Transverse colon (tissue), 4 donors: ENCODE results near the gene KIF1A. TPM values are rescaled to one million over a fixed set of nuclear protein-coding genes. Genes with fewer than 3 reads are reported as not detected.

ENCODE experiments used
- DNase-seq: peaks from one replicate; pipeline ENCODE4 v3.0.0-alpha.2; 2019
- H3K27ac ChIP-seq, 4 donors: fragments of 200-600 bp; sonication (generic); 2 replicates each; pipeline ENCODE4 v1.5.1; 2016 to 2018; ENCODE audit warnings: inconsistent platforms in 4 of 4
- H3K27me3 ChIP-seq: fragments of 200-600 bp; sonication (generic); 2 replicates; pipeline ENCODE4 v1.5.1; 2017; ENCODE audit warnings: inconsistent platforms
- H3K36me3 ChIP-seq, 4 donors: fragments of 200-600 bp; sonication (generic); 2 replicates each; pipeline ENCODE4 v1.5.1; 2017 to 2019; ENCODE audit warnings: inconsistent platforms in 4 of 4
- H3K4me1 ChIP-seq, 4 donors: fragments of 200-600 bp; sonication (generic); 2 replicates each; pipeline ENCODE4 v1.5.1; 2017 to 2020; ENCODE audit warnings: inconsistent platforms in 4 of 4
- H3K4me3 ChIP-seq, 4 donors: fragments of 200-600 bp; sonication (generic); 1 replicate in 1 of 4; 2 replicates in 3 of 4; pipeline versions ENCODE4 v1.5.1 to v1.6.1; 2017 to 2019; ENCODE audit warnings: inconsistent platforms in 4 of 4
- H3K9me3 ChIP-seq, 2 donors: fragments of 200-600 bp; sonication (generic); 2 replicates each; pipeline ENCODE4 v1.5.1; 2017 to 2019; ENCODE audit warnings: inconsistent platforms in 2 of 2
- EP300 ChIP-seq: sonication (generic); formaldehyde crosslinking; IDR thresholded peaks from one replicate; pipeline ENCODE4 v1.6.1; 2017; ENCODE audit warnings: antibody characterized with exemption, low read depth
- POLR2A ChIP-seq: fragments of 450-650 bp; IDR thresholded peaks from one replicate; pipeline ENCODE4 v1.6.1; 2016; ENCODE audit warnings: antibody characterized with exemption, mild to moderate bottlenecking, moderate library complexity
- POLR2AphosphoS5 ChIP-seq, 3 donors: sonication (generic); formaldehyde crosslinking; IDR thresholded peaks; one replicate each; pipeline ENCODE4 v1.6.1; 2016; ENCODE audit warnings: antibody characterized with exemption in 3 of 3
- WGBS, 2 donors: methylation state at CpG; one replicate each; pipeline ENCODE4 v1.1.5; 2018; ENCODE audit warnings: low coverage in 1 of 2; 5-methylcytosine and 5-hydroxymethylcytosine counted together
- in situ Hi-C, 4 donors: fragments of 200-750 bp; cut with MboI; loops; one replicate each; pipeline versions ENCODE4 v1.15.0 to v1.15.1; 2017; ENCODE audit warnings: low sequenced_read_pairs in 3 of 4, low pct_ligation_motif_present in 1 of 4, low pct_unique_long_range_greater_than_20kb in 1 of 4
- intact Hi-C: fragments of 100-400 bp; cut with DNase I; formaldehyde crosslinking; loops from one replicate; pipeline ENCODE4 v1.15.1; 2023; ENCODE audit warnings: low total_unique reads
- total RNA-seq, 4 donors: library from RNA; depleted of rRNA; stranded (reverse); fragments of >200 nt; gene quantifications; one replicate each; pipeline ENCODE4 v1.1.0, GENCODE V29; 2016
- TF ChIP-seq, protein P1 (sequence below), 5 experiments: fragments of 200-600 bp in 3 of 5; fragments of 450-650 bp in 2 of 5; sonication (generic) in 3 of 5; IDR thresholded peaks; 1 replicate in 2 of 5; 2 replicates in 3 of 5; pipeline ENCODE4 v1.5.1; 2016 to 2017; ENCODE audit warnings: antibody characterized with exemption in 5 of 5, inconsistent platforms in 3 of 5, mild to moderate bottlenecking in 2 of 5, moderate library complexity in 1 of 5

Gene KIF1A
- total RNA-seq, 4 donors from 2014 or later: 0.40 to 3.4 (median 2.9) TPM

DNA sequence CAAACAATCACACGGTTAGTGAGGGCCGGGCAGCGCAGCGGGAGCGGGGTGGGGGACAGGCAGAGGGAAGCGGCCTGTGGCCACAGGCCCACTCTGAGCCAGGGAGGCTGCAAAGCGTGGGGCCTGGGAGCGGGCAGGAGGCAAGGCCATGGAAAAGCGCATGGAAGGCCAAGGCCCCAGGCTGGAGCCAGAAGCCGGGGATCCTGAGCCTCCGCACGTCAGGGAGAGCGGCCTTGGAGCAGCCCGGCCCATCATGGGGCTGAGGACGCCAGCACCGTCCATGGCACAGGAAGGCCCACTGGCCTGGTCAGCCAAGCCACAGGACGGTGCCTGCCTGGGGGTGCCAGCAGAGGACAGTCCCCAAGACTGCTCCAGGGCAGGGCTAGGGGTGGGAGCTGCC lies 85.3 kb downstream of the KIF1A start:
- H3K4me3 ChIP-seq: no peak overlapping the region
- no peaks in the 10 kb centered on the region for H3K9me3 ChIP-seq
- H3K27me3 ChIP-seq: peaks cover 26% of the 10 kb centered on the region
- no peaks in the 10 kb centered on the region for H3K4me1 ChIP-seq
- no peak overlapping the region for H3K27ac ChIP-seq
- 84 to 88% methylated on average over 5 to 17 of the region's 17 CpGs for WGBS, 2 donors
- intact Hi-C loops: no loop called here
- no peaks in the 10 kb centered on the region for H3K36me3 ChIP-seq
- in situ Hi-C loops: no loop called here
- DNase-seq: no peak
- TF ChIP-seq POLR2A (no peak), POLR2AphosphoS5 (IDR thresholded peaks at IDR 0.05) (no peak), EP300 (no peak)
- TF ChIP-seq, protein P1, sequence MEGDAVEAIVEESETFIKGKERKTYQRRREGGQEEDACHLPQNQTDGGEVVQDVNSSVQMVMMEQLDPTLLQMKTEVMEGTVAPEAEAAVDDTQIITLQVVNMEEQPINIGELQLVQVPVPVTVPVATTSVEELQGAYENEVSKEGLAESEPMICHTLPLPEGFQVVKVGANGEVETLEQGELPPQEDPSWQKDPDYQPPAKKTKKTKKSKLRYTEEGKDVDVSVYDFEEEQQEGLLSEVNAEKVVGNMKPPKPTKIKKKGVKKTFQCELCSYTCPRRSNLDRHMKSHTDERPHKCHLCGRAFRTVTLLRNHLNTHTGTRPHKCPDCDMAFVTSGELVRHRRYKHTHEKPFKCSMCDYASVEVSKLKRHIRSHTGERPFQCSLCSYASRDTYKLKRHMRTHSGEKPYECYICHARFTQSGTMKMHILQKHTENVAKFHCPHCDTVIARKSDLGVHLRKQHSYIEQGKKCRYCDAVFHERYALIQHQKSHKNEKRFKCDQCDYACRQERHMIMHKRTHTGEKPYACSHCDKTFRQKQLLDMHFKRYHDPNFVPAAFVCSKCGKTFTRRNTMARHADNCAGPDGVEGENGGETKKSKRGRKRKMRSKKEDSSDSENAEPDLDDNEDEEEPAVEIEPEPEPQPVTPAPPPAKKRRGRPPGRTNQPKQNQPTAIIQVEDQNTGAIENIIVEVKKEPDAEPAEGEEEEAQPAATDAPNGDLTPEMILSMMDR (IDR thresholded peaks at IDR 0.05): no peak

DNA sequence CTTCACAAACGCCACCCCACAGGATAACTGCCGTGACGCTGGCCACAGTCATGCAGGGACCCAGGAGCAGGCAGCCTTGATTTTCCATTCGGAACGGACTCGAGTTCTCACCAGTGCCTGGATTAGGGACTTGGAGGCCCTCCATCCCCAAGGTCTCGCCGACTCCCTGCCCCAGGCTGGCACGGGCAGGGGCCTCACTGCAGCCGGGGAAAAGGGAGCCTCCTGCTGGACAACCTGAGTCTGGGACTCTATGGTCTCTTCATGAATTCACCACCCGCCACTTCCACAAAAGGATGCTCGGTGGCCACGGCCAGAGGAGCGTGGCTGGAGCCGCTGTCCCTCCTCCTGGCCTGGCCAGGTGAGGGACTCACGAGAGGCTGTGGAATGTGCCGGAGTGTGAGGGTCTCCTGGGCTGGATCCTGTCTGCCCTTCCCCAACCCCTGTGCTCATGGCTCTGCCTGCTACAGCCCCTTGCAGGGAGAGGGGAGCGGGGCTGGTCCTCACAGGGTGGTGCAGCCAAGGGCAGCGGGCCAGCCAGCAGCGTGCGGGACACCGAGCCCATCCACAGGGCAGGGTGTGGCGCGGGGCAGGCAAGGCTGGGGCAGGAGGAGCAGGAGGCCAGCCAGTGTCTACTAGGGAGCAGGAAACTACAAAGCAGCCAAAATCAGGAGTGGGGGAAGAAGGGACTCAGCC lies 86.1 kb downstream of the KIF1A start:
- WGBS, 2 donors: 64% methylated on average over 17 of the region's 24 CpGs; no CpG with 5 or more reads in 1 of the 2 donors
- H3K9me3 ChIP-seq: no peaks in the 10 kb centered on the region
- intact Hi-C loops (no loop called here), in situ Hi-C loops (no loop called here)
- H3K4me1 ChIP-seq: no peaks in the 10 kb centered on the region
- no peak for DNase-seq
- no peak overlapping the region for H3K4me3 ChIP-seq
- no peak for TF ChIP-seq POLR2A
- TF ChIP-seq, protein P1 (IDR thresholded peaks at IDR 0.05): no peak
- no peak for TF ChIP-seq EP300
- no peak for TF ChIP-seq POLR2AphosphoS5 (IDR thresholded peaks at IDR 0.05)
- H3K36me3 ChIP-seq: no peaks in the 10 kb centered on the region
- no peak overlapping the region for H3K27ac ChIP-seq
- H3K27me3 ChIP-seq: peaks cover 26% of the 10 kb centered on the region

DNA sequence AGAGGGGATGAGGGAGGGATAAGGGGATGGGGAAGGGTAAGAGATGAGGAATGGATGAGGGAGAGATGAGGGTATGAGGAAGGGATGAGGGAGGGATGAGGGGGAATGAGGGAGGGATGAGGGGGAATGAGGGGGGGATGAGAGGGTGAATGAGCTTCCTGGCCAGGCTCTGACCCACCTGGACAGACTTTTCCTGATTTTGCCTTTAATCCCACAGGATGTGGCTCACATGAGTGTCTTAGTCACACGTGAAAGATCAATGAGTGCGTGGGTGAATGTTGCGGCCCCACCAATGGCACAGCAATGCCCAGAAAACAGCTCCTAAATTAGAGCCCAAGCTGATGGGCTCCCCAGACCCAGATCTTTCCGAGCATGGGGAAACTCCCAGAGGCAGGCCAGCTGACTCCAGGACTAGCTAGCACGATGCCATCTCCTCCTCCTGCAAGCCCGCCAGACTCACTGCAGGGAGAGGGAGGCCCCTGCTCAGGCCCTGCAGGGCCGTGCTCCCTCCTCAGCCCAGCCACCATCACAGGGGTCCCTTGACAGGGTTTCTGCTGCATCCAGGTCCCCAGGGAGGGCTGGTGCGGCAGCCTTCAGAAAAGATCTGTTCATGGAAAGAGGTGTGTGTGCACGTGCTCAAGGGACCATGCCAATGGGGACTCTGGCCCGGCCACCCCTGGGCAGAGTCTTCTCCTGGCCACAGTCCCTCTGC lies 87.0 kb downstream of the KIF1A start:
- no peak overlapping the region for H3K4me3 ChIP-seq

DNA sequence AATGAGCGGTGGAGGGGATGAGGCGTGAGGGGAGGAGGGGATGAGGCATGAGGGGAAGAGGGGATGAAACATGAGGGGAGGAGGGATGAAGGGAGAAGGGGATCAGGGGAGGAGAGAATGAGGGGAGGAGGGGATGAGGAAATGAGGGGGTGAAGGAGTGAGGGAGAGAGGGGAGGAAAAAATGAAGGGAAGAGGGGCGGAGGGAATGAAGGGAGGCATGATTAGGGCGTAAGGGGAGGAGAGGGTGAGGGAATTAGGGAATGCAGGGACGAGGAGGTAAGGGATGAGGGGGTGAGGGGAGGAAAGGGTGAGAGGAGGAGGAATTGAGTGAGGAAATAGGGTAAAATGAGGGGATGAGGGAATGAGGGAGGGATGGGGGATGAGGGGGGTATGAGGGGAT lies 87.8 kb downstream of the KIF1A start:
- intact Hi-C loops (no loop called here), in situ Hi-C loops (no loop called here)
- H3K4me1 ChIP-seq: no peaks in the 10 kb centered on the region
- DNase-seq: no peak
- TF ChIP-seq POLR2A (no peak), EP300 (no peak), POLR2AphosphoS5 (IDR thresholded peaks at IDR 0.05) (no peak)
- TF ChIP-seq, protein P1 (IDR thresholded peaks at IDR 0.05): no peak
- H3K4me3 ChIP-seq: no peak overlapping the region
- no peaks in the 10 kb centered on the region for H3K36me3 ChIP-seq
- 56 to 78% methylated on average over 5 of the region's 5 CpGs for WGBS, 2 donors
- H3K9me3 ChIP-seq: no peaks in the 10 kb centered on the region
- H3K27ac ChIP-seq: no peak overlapping the region
- peaks cover 26% of the 10 kb centered on the region for H3K27me3 ChIP-seq

More for the DNA sequence above, 87.0 kb downstream of the KIF1A start:
- TF ChIP-seq, protein P1 (IDR thresholded peaks at IDR 0.05): no peak
- no peak for TF ChIP-seq POLR2AphosphoS5 (IDR thresholded peaks at IDR 0.05)
- no peak for TF ChIP-seq POLR2A
- TF ChIP-seq EP300: no peak
- WGBS, 2 donors: 73% methylated on average over 9 of the region's 10 CpGs; no CpG with 5 or more reads in 1 of the 2 donors
- no peaks in the 10 kb centered on the region for H3K9me3 ChIP-seq
- in situ Hi-C loops (no loop called here), intact Hi-C loops (no loop called here)
- DNase-seq: no peak
- no peaks in the 10 kb centered on the region for H3K36me3 ChIP-seq
- peaks cover 26% of the 10 kb centered on the region for H3K27me3 ChIP-seq
- H3K4me1 ChIP-seq: no peaks in the 10 kb centered on the region
- no peak overlapping the region for H3K27ac ChIP-seq
